SU-DHL-6 (cell line): ENCODE measurements around the gene PPP1R13B.

Experiments
- H2AFZ ChIP-seq: fragments of 200-600 bp; sonication (generic); 2 replicates; pipeline ENCODE4 v1.6.1; 2014; ENCODE audit warnings: low read depth, mild to moderate bottlenecking, moderate library complexity, mixed read lengths, antibody characterized with exemption, low read length; ENCODE audit not compliant: severe bottlenecking
- H3F3A ChIP-seq: fragments of 200-600 bp; shearing (Covaris generic); 2 replicates; pipeline ENCODE4 v1.6.0; 2016; ENCODE audit warnings: antibody characterized with exemption, mild to moderate bottlenecking; ENCODE audit not compliant: insufficient read depth
- H3K27ac ChIP-seq: fragments of 200-600 bp; sonication (generic); 2 replicates; pipeline ENCODE4 v1.5.1; 2016; ENCODE audit warnings: low read depth, mild to moderate bottlenecking, low read length, moderate library complexity, mixed read lengths
- H3K27me3 ChIP-seq: fragments of 200-600 bp; sonication (generic), shearing (Covaris generic); 2 replicates; pipeline ENCODE4 v1.6.0; 2014; ENCODE audit warnings: mild to moderate bottlenecking, low read length
- H3K36me3 ChIP-seq: fragments of 200-600 bp; sonication (generic); 2 replicates; pipeline ENCODE4 v1.6.1; 2014; ENCODE audit warnings: mild to moderate bottlenecking, low read length, mixed read lengths
- H3K4me2 ChIP-seq: fragments of 300-600, 200-600 bp; shearing (Covaris generic), sonication (generic); 2 replicates; pipeline ENCODE4 v1.6.0; 2014; ENCODE audit warnings: low read length, low read depth, mild to moderate bottlenecking; ENCODE audit not compliant: poor library complexity, severe bottlenecking
- H3K4me3 ChIP-seq: fragments of 200-600 bp; sonication (generic); 2 replicates; pipeline ENCODE4 v1.5.1; 2014; ENCODE audit warnings: antibody characterized with exemption, low read length, mild to moderate bottlenecking, mixed read lengths; ENCODE audit not compliant: insufficient read depth, poor library complexity, severe bottlenecking
- H3K79me2 ChIP-seq: fragments of 200-600 bp; sonication (generic); 2 replicates; pipeline ENCODE4 v1.6.1; 2014; ENCODE audit warnings: mild to moderate bottlenecking, low read length, moderate library complexity; ENCODE audit not compliant: insufficient read depth
- H3K9ac ChIP-seq: fragments of 200-600 bp; sonication (generic); 2 replicates; pipeline ENCODE4 v1.7.0; 2014; ENCODE audit warnings: mild to moderate bottlenecking, low read length
- H3K9me2 ChIP-seq: fragments of 200-600 bp; sonication (generic); replicated peaks from 2 replicates; pipeline ENCODE4 v1.6.1; 2014; ENCODE audit warnings: low read length; ENCODE audit not compliant: insufficient read depth
- H3K9me3 ChIP-seq: fragments of 200-600 bp; sonication (generic); 2 replicates; pipeline ENCODE4 v1.6.1; 2014; ENCODE audit warnings: low read length, mixed read lengths; ENCODE audit not compliant: insufficient read depth
- H4K20me1 ChIP-seq: fragments of 200-600 bp; sonication (generic); 2 replicates; pipeline ENCODE4 v1.6.1; 2014; ENCODE audit warnings: low read depth, mild to moderate bottlenecking, antibody characterized with exemption, low read length, moderate library complexity, mixed read lengths
- EZH2phosphoT487 ChIP-seq: fragments of 200-600 bp; sonication (generic), shearing (Covaris generic); conservative IDR thresholded peaks from 2 replicates; pipeline ENCODE4 v1.6.1; 2018; ENCODE audit warnings: mild to moderate bottlenecking, antibody characterized with exemption, low read length, moderate library complexity, mixed read lengths
- TF ChIP-seq, protein P1 (sequence below): fragments of 200-600 bp; sonication (generic); IDR thresholded peaks from one replicate; pipeline ENCODE4 v1.5.1; 2017; ENCODE audit warnings: antibody characterized with exemption, mild to moderate bottlenecking, low read length, moderate library complexity; ENCODE audit not compliant: insufficient read depth, poor library complexity, severe bottlenecking

Gene PPP1R13B

DNA sequence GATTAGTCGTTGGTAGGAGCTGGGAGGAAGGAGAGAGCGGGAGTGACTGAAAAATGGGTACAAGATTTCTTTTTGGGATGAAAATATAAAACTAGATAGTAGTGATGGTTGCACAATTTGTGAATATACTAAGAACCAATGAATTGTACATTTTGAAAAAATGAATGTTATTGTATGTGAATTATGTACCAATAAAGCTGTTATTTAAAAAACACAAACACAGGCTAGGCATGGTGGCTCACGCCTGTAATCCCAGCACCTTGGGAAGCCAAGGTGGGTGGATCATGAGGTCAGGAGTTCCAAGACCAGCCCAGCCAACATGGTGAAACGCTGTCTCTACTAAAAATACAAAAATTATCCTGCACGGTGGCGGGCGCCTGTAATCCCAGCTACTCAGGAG lies 32.1 kb downstream of the PPP1R13B start:
- no peaks in the 10 kb centered on the region for H3K9me3 ChIP-seq
- no peaks in the 10 kb centered on the region for H3K36me3 ChIP-seq
- 0 out of 2 replicates have a peak, but pooled peaks cover 9% of the 10 kb centered on the region for H4K20me1 ChIP-seq
- H3K4me2 ChIP-seq: no peak overlapping the region
- H3K4me3 ChIP-seq: no peak overlapping the region
- H2AFZ ChIP-seq: no peak overlapping the region
- H3K27ac ChIP-seq: no peak overlapping the region
- no peak overlapping the region for H3K9ac ChIP-seq
- 0 out of 2 replicates have a peak, but pooled peaks cover 3% of the 10 kb centered on the region for H3F3A ChIP-seq
- TF ChIP-seq, protein P1, sequence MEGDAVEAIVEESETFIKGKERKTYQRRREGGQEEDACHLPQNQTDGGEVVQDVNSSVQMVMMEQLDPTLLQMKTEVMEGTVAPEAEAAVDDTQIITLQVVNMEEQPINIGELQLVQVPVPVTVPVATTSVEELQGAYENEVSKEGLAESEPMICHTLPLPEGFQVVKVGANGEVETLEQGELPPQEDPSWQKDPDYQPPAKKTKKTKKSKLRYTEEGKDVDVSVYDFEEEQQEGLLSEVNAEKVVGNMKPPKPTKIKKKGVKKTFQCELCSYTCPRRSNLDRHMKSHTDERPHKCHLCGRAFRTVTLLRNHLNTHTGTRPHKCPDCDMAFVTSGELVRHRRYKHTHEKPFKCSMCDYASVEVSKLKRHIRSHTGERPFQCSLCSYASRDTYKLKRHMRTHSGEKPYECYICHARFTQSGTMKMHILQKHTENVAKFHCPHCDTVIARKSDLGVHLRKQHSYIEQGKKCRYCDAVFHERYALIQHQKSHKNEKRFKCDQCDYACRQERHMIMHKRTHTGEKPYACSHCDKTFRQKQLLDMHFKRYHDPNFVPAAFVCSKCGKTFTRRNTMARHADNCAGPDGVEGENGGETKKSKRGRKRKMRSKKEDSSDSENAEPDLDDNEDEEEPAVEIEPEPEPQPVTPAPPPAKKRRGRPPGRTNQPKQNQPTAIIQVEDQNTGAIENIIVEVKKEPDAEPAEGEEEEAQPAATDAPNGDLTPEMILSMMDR: no peak
- no peak for TF ChIP-seq EZH2phosphoT487
- H3K79me2 ChIP-seq: no peaks in the 10 kb centered on the region
- H3K9me2 ChIP-seq: no peaks in the 10 kb centered on the region
- no peaks in the 10 kb centered on the region for H3K27me3 ChIP-seq

DNA sequence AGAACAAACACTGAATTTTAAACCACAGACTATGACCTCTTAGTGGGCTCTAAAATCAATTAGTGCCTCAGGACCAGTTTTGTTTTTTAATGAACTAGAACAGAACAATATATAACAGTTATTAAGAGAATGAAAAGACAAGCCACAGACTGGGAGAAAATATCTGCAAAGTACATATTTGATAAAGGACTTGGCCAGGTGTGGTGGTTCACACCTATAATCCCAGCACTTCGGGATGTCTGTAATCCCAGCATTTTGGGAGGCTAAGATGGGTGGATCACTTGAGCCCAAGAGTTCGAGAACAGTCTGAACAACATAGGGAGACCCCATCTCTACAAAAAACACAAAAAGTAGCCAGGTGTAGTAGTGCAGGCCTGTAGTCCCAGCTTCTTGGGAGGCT lies 36.2 kb downstream of the PPP1R13B start:
- Histone ChIP-seq H3K4me3 (no peak overlapping the region), H3K9me2 (no peaks in the 10 kb centered on the region), H3K9me3 (no peaks in the 10 kb centered on the region), H4K20me1 (no peaks in the 10 kb centered on the region), H3K9ac (no peak overlapping the region), H3F3A (no peaks in the 10 kb centered on the region), H3K79me2 (no peaks in the 10 kb centered on the region), H3K27me3 (no peaks in the 10 kb centered on the region), H2AFZ (no peak overlapping the region), H3K36me3 (no peaks in the 10 kb centered on the region), H3K27ac (no peak overlapping the region), H3K4me2 (no peak overlapping the region)
- TF ChIP-seq, protein P1: no peak
- TF ChIP-seq EZH2phosphoT487: no peak

DNA sequence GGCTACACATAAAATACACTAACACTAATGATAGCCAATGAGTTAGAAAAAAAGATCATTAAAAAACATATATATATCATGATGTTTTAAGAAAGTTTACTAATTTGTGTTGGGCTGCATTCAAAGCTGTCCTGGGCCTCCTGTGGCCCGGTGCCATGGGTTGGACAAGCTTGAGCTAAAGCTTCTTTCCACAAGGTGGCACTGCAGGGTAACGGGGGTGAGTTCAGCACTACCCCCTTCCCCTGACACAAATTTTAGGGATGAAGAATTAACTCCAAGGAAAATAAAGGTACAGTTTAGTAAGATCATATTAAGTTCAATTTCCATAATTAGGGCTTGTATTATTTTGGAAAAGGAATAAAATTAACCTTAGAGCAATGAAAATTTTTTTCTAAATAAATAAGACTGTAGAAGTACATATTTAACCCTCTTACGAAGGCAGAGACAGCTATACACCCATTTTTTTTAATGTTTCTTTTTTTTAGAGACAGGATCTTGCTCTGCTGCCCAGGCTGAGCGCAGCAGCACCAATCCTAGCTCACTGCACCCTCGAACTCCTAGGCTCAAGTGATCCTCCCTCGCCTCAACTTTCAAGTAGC lies 38.9 kb downstream of the PPP1R13B start:
- no peak overlapping the region for H2AFZ ChIP-seq
- no peaks in the 10 kb centered on the region for H4K20me1 ChIP-seq
- H3K9me2 ChIP-seq: no peaks in the 10 kb centered on the region
- H3K9ac ChIP-seq: no peak overlapping the region
- H3K9me3 ChIP-seq: no peaks in the 10 kb centered on the region
- H3K27me3 ChIP-seq: no peaks in the 10 kb centered on the region
- H3F3A ChIP-seq: no peaks in the 10 kb centered on the region
- H3K79me2 ChIP-seq: no peaks in the 10 kb centered on the region
- no peak overlapping the region for H3K27ac ChIP-seq
- H3K4me2 ChIP-seq: no peak overlapping the region
- no peaks in the 10 kb centered on the region for H3K36me3 ChIP-seq
- TF ChIP-seq, protein P1: peak; percentile 83
- TF ChIP-seq EZH2phosphoT487: no peak
- no peak overlapping the region for H3K4me3 ChIP-seq
